CD4-positive, alpha-beta T cell (primary cell): ENCODE data around the gene CTIF. TPM values are rescaled to one million over a fixed set of nuclear protein-coding genes. Genes with fewer than 3 reads are reported as not detected.
A peak's percentile ranks its signal among the peaks of the same experiment; 100 is the strongest.

Experiments
- ATAC-seq: fragments of 200-7000 bp; cut with Tn5 transposase; one replicate; pipeline ENCODE4 v1.10.0; 2022; ENCODE audit warnings: mild to moderate bottlenecking; ENCODE audit not compliant: poor library complexity
- CTCF ChIA-PET: fragments of 350-600 bp; sonication (Branson Sonifier 250); formaldehyde crosslinking; loops from one replicate; lab custom pipeline; 2021; ENCODE audit warnings: antibody characterized with exemption, inconsistent platforms; lab: Charles Lee
- POLR2A ChIA-PET: fragments of 350-600 bp; sonication (Branson Sonifier 250); formaldehyde crosslinking; loops from one replicate; lab custom pipeline; 2021; ENCODE audit warnings: antibody characterized with exemption, inconsistent platforms; lab: Charles Lee
- DNase-seq, 14 experiments: peaks; one replicate each; pipeline ENCODE4 v3.0.0-alpha.2; 2013 to 2020; ENCODE audit warnings: mixed read lengths in 2 of 14
- H3K27ac ChIP-seq, 2 donors: one replicate each; pipeline versions ENCODE4 v1.5.1 to v1.7.0; 2013; ENCODE audit warnings: low read length in 2 of 2, low read depth in 1 of 2, mild to moderate bottlenecking in 1 of 2
- H3K27me3 ChIP-seq, 2 experiments: 1 replicate in 1 of 2; 2 replicates in 1 of 2; pipeline versions ENCODE4 v1.6.1 to v1.7.0; 2013; ENCODE audit warnings: low read length in 2 of 2, control low read depth in 1 of 2, mild to moderate bottlenecking in 1 of 2, moderate library complexity in 1 of 2; ENCODE audit not compliant: insufficient read depth in 2 of 2, control insufficient read depth in 1 of 2
- H3K36me3 ChIP-seq: one replicate; pipeline ENCODE4 v1.6.1; 2013; ENCODE audit warnings: low read length, control low read depth; ENCODE audit not compliant: insufficient read depth
- H3K4me1 ChIP-seq: one replicate; pipeline ENCODE4 v1.6.1; 2013; ENCODE audit warnings: low read length, control low read depth; ENCODE audit not compliant: insufficient read depth
- H3K4me3 ChIP-seq: one replicate; pipeline ENCODE4 v1.5.1; 2013; ENCODE audit warnings: mild to moderate bottlenecking, low read length, moderate library complexity
- H3K9me3 ChIP-seq, 2 experiments: 1 replicate in 1 of 2; 2 replicates in 1 of 2; pipeline versions ENCODE4 v1.6.1 to v1.7.0; 2013; ENCODE audit warnings: low read length in 2 of 2, mild to moderate bottlenecking in 2 of 2, control low read depth in 1 of 2, moderate library complexity in 1 of 2; ENCODE audit not compliant: control insufficient read depth in 1 of 2, insufficient read depth in 1 of 2
- H3K27ac Mint-ChIP-seq: one replicate; pipeline ENCODE4 v1.8.0; 2020; ENCODE audit warnings: mixed read lengths
- H3K27me3 Mint-ChIP-seq: one replicate; pipeline ENCODE4 v1.8.0; 2021; ENCODE audit warnings: mixed read lengths
- H3K36me3 Mint-ChIP-seq: one replicate; pipeline ENCODE4 v1.8.0; 2021; ENCODE audit warnings: low read depth, mixed read lengths
- H3K4me1 Mint-ChIP-seq: one replicate; pipeline ENCODE4 v1.8.0; 2021; ENCODE audit warnings: low read depth, mixed read lengths
- H3K4me3 Mint-ChIP-seq: one replicate; pipeline ENCODE4 v1.8.0; 2020; ENCODE audit warnings: mild to moderate bottlenecking, mixed read lengths
- H3K9me3 Mint-ChIP-seq: one replicate; pipeline ENCODE4 v1.8.0; 2020; ENCODE audit warnings: mixed read lengths
- intact Hi-C, 2 experiments: fragments of 100-400 bp; cut with DNase I in 1 of 2; cut with micrococcal nuclease in 1 of 2; formaldehyde crosslinking; loops; one replicate each; pipeline versions ENCODE4 v1.15.1 to v1.9.0; 2023 to 2025; cut with DNase I, micrococcal nuclease
- total RNA-seq, 174 experiments: library from RNA in 2 of 174; stranded (reverse) in 2 of 174; gene quantifications; one replicate each; pipeline ENCODE4 v1.2.3 and lab custom pipeline; 2021 to 2026
- TF ChIP-seq, protein P1 (sequence below): fragments of 200-600 bp; IDR thresholded peaks from one replicate; pipeline ENCODE4 v1.8.0; 2022; ENCODE audit warnings: antibody characterized with exemption, mild to moderate bottlenecking

The CTIF gene
- total RNA-seq, 2 experiments from 2014 or later: 1.1 to 2.9 TPM

DNA sequence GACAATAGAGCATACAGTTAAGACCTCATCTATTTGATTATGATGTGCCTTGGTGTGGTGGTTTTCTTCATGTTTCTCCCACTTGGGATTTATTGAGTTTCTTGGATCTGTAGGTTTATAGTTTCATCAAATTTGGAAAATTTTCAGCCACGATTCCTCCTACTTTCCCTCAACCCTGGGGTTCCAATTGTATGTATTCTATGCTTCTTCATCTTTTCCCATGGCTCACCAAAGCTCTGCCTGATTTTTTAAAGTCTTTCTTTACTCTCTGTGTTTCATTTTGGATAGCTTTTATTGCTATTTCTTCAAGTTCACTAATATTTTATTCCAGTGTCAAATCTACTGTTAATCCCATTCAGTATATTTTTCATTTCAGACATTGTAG lies 132.7 kb downstream of the CTIF start:
- H3K9me3 Mint-ChIP-seq: no peaks in the 10 kb centered on the region
- H3K4me3 Mint-ChIP-seq: no peak overlapping the region
- TF ChIP-seq, protein P1, sequence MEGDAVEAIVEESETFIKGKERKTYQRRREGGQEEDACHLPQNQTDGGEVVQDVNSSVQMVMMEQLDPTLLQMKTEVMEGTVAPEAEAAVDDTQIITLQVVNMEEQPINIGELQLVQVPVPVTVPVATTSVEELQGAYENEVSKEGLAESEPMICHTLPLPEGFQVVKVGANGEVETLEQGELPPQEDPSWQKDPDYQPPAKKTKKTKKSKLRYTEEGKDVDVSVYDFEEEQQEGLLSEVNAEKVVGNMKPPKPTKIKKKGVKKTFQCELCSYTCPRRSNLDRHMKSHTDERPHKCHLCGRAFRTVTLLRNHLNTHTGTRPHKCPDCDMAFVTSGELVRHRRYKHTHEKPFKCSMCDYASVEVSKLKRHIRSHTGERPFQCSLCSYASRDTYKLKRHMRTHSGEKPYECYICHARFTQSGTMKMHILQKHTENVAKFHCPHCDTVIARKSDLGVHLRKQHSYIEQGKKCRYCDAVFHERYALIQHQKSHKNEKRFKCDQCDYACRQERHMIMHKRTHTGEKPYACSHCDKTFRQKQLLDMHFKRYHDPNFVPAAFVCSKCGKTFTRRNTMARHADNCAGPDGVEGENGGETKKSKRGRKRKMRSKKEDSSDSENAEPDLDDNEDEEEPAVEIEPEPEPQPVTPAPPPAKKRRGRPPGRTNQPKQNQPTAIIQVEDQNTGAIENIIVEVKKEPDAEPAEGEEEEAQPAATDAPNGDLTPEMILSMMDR: no peak
- H3K4me3 ChIP-seq: no peak overlapping the region
- no peaks in the 10 kb centered on the region for H3K27me3 ChIP-seq
- CTCF ChIA-PET: no interaction called here
- ATAC-seq: no peak
- no peaks in the 10 kb centered on the region for H3K36me3 ChIP-seq
- DNase-seq: no peak
- intact Hi-C loops: loop anchor here (10.0 kb wide), 2 partner anchors 273 to 843 kb away; no protein-coding TSS in a partner anchor
- peaks cover 9% of the 10 kb centered on the region for H3K4me1 ChIP-seq
- H3K9me3 ChIP-seq: peaks cover 5 to 16% of the 10 kb centered on the region in 2 experiments
- no peaks in the 10 kb centered on the region for H3K4me1 Mint-ChIP-seq
- H3K36me3 Mint-ChIP-seq: no peaks in the 10 kb centered on the region
- POLR2A ChIA-PET: no interaction called here
- H3K27ac Mint-ChIP-seq: no peak overlapping the region
- no peaks in the 10 kb centered on the region for H3K27me3 Mint-ChIP-seq
- H3K27ac ChIP-seq: no peak overlapping the region

DNA sequence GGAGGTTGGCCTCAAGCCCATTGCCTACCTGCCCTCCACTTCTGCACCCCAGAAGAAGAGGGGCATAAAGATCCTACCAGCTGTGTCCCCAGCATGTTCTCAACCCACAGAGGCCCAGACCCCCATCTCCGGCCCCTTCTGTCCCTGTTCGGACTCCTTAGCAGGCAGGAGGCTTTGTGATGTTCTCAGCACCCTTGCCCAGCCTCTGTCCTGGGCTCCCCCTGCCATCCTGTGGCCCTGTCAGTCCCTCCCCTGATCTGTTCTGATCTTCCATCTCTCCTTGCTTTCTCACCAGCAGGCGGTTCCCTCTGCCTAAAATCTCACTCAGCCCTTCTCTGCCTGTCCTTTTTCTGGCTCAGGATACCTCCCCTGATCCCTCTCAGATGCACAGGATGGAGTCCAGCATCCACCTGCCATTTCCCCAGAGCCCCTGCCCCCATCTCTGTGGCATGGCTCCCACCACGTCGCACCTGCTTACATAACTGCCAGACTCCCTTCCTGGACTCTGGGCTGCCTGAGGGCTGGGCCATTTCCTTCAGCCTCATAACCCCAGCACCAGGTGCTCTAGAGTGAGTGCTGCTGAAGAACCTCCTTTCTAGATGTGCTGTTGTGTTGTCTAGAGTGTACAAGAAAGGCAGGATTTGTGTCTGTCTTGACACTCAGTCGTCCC lies 134.0 kb downstream of the CTIF start:
- intact Hi-C loops: loop anchor here (10.0 kb wide), 2 partner anchors 272 to 842 kb away; no protein-coding TSS in a partner anchor
- Mint-ChIP-seq H3K4me1 (no peaks in the 10 kb centered on the region), H3K9me3 (no peaks in the 10 kb centered on the region), H3K36me3 (no peaks in the 10 kb centered on the region), H3K4me3 (no peak overlapping the region), H3K27ac (no peak overlapping the region), H3K27me3 (no peaks in the 10 kb centered on the region)
- Histone ChIP-seq H3K36me3 (no peaks in the 10 kb centered on the region), H3K4me1 (peaks cover 9% of the 10 kb centered on the region), H3K27ac (no peak overlapping the region), H3K27me3 (no peaks in the 10 kb centered on the region), H3K4me3 (no peak overlapping the region), H3K9me3 (peaks cover 5 to 16% of the 10 kb centered on the region in 2 experiments)
- POLR2A ChIA-PET: no interaction called here
- ATAC-seq: no peak
- CTCF ChIA-PET: no interaction called here
- peak in 1 of 14 experiments; percentile 10 for DNase-seq
- TF ChIP-seq, protein P1: no peak

DNA sequence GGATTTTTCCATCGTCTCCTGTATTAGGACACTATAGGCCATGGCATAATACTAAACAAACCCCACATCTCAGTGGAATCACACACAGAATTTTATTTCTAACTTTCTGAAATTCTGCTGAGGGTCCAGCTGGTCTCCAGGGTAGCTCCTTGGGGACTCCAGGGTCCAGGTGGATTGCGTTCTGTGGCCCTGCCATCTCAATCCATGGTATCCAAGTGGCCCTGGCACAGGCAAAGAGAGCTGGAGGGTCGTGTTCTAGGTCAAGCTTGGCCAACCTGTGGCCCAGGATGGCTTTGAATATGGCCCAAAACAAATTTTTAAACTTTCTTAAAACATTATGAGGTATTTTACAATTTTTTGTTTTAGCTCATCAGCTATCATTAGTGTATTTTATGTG lies 134.6 kb downstream of the CTIF start:
- DNase-seq (peak in 1 of 14 experiments; percentile 26), ATAC-seq (no peak)
- Histone ChIP-seq H3K4me1 (peaks cover 9% of the 10 kb centered on the region), H3K36me3 (no peaks in the 10 kb centered on the region), H3K9me3 (peaks cover 5 to 16% of the 10 kb centered on the region in 2 experiments), H3K27ac (no peak overlapping the region), H3K27me3 (no peaks in the 10 kb centered on the region), H3K4me3 (no peak overlapping the region)
- Mint-ChIP-seq H3K4me1 (no peaks in the 10 kb centered on the region), H3K9me3 (no peaks in the 10 kb centered on the region), H3K27me3 (no peaks in the 10 kb centered on the region), H3K4me3 (no peak overlapping the region), H3K27ac (no peak overlapping the region), H3K36me3 (no peaks in the 10 kb centered on the region)
- intact Hi-C loops: loop anchor here (10.0 kb wide), 2 partner anchors 271 to 841 kb away; no protein-coding TSS in a partner anchor
- TF ChIP-seq, protein P1: no peak
- POLR2A ChIA-PET: no interaction called here
- CTCF ChIA-PET: no interaction called here
